Fibroblast of mammary gland (primary cell): ENCODE results near the gene DYDC1.

Experiments used
- DNase-seq: peaks from one replicate; pipeline ENCODE4 v3.0.0-alpha.2; 2010; ENCODE audit warnings: low read depth
- H3K4me3 ChIP-seq: 2 replicates; pipeline ENCODE4 v1.5.1; 2011; ENCODE audit warnings: low read depth, mild to moderate bottlenecking, low read length, moderate library complexity; ENCODE audit not compliant: control insufficient read depth
- TF ChIP-seq, protein P1 (sequence below): conservative IDR thresholded peaks from 2 replicates; pipeline ENCODE4 v1.5.1; 2011; ENCODE audit warnings: low read depth, low read length, inconsistent platforms; ENCODE audit not compliant: control insufficient read depth, insufficient read depth

DYDC1 gene

DNA sequence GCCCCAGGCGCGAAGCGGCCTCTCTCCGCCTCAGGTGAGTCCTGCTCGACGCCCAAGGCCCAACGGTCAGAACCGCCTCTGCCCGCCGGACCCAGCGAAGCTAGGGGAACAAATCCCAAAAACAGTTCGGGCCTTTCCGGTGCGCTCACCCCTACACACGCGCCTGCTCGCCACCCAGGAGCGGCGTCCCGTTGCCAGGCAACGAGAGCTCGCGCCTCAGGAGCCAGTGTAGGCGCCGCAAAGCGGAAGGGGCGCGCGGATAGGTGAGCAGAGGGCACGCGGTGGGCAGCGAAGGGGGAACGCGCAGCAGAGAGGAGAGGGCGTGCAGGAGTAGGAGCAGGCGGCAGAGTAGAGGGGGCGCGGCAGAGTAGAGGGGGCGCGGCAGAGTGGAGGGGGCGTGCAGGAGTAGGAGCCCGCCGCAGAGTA is at the start of gene DYDC1, which contains the start of gene DYDC2:
TSS of gene DYDC1 (minus strand) at position 193 of the 426 bp plus-strand sequence. CDS start 4,154 bp downstream, outside the sequence.
TSS of gene DYDC2 (plus strand) at position 219 of the 426 bp plus-strand sequence. CDS start 5,663 bp downstream, outside the sequence.
- TF ChIP-seq, protein P1, sequence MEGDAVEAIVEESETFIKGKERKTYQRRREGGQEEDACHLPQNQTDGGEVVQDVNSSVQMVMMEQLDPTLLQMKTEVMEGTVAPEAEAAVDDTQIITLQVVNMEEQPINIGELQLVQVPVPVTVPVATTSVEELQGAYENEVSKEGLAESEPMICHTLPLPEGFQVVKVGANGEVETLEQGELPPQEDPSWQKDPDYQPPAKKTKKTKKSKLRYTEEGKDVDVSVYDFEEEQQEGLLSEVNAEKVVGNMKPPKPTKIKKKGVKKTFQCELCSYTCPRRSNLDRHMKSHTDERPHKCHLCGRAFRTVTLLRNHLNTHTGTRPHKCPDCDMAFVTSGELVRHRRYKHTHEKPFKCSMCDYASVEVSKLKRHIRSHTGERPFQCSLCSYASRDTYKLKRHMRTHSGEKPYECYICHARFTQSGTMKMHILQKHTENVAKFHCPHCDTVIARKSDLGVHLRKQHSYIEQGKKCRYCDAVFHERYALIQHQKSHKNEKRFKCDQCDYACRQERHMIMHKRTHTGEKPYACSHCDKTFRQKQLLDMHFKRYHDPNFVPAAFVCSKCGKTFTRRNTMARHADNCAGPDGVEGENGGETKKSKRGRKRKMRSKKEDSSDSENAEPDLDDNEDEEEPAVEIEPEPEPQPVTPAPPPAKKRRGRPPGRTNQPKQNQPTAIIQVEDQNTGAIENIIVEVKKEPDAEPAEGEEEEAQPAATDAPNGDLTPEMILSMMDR: no peak
- no peak for DNase-seq

DNA sequence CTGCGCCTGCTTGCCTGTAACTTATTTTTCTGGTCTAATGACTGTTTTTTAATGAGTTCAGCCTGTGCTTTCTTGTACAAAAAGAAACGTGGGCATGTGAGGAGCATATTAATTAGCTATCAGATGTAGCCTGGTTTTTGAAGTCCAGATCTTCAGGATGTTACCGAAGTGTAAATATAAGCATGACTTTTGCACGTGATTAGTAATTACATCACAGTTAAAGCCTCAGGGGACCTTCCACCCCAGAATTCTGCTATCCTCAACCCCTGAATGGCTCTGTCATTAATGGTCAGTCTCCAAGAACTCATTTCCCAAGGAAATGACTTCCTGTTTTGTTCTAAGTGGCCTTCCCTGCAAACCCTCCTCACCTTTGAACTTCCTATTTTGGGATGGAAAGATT is 49.6 kb upstream of the DYDC1 start:
- TF ChIP-seq, protein P1: no peak
- no peak for DNase-seq
- no peak overlapping the region for H3K4me3 ChIP-seq

More for the DNA sequence above, at the start of gene DYDC1, which contains the start of gene DYDC2:
- H3K4me3 ChIP-seq: no peak within 1 kb of the TSS

DNA sequence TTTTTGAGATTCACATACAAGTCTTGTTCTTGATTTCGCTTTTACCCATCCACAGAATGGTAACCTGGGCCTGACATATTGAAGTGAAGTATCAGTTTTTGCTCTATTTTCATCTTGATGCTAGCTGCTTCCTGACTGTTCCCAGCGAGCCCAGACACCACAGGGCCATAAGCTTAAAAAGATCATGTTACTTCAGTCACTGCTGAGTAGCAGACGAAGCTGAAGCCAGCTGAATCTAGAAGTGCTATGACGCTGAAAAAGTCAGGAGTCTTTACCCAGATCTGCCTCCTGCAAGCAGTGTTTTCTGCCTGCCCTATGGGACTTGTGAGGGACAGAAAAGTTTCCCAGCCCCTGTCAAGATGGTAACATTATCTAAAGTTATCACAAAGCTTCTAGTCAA is 49.1 kb upstream of the DYDC1 start:
- no peak for DNase-seq
- TF ChIP-seq, protein P1: no peak
- no peak overlapping the region for H3K4me3 ChIP-seq

DNA sequence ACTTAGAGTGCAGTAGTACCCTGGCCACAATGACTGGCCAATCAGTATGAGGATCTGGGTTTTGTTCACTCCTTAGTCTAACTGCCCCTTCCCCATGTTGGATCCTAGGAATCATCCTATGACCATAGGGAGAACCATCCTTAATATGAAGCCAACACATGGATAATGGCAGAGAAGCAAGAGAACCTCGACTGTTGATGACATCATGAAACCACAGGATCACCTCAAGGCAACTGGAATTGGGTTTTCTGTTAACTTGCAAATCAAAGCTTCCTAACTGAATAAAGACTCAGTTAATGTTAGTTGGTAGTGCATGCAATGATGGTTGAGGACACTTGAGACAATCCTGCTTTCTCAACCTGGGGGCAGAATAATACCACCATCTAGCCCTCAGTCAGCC is 48.5 kb upstream of the DYDC1 start:
- H3K4me3 ChIP-seq: no peak overlapping the region
- DNase-seq: no peak
- TF ChIP-seq, protein P1: no peak

DNA sequence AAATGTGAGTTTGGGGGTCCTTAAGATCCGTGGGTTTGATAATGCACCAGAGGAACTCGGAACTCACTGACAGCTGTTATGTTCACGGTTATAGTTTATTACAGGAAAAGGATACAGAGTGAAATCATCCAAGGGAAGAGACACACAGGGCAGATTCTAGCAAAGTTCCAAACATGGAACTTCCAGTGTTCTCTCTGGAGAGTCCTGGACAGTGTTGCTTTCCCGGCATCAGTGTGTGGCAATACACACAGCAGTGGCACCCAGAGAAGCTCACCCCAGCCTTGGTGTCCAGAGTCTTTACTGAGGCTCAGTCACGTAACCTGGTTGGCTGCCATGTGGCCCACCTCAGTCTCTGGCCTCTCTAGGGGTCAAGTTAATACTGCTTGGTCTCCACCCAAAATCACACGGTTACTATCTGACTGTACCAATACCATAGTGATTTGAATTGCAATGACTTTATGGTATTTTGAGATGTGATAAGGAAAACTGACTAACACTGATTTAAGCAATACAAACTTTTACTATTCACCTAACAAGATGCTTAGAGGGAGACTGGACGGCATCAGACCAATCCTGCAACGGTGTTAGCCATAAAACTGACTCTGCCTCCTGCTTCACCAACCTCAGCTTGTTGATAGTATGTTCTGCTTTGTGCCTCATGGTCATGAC is 43.7 kb upstream of the DYDC1 start:
- no peak for DNase-seq
- TF ChIP-seq, protein P1: no peak
- no peak overlapping the region for H3K4me3 ChIP-seq

DNA sequence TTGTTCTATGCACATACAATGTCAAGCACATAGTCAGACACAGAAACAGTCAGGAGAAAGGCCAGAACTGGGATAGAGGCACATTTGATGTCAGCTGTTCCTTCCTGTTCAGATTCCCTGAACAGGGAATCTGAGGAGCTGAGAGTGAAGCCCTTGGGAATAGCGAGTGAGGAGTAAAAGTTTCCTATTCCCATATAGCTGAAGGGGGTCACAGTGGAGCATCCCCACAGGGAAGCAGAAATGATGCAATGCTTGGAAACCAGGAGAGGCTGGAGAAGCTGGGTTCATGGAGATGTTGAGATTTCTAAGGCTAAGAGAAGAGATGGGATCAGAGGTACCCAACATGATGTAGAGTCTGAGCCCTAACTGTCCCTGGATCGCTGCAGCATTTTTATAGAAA is 40.5 kb upstream of the DYDC1 start:
- DNase-seq: no peak
- TF ChIP-seq, protein P1: no peak

DNA sequence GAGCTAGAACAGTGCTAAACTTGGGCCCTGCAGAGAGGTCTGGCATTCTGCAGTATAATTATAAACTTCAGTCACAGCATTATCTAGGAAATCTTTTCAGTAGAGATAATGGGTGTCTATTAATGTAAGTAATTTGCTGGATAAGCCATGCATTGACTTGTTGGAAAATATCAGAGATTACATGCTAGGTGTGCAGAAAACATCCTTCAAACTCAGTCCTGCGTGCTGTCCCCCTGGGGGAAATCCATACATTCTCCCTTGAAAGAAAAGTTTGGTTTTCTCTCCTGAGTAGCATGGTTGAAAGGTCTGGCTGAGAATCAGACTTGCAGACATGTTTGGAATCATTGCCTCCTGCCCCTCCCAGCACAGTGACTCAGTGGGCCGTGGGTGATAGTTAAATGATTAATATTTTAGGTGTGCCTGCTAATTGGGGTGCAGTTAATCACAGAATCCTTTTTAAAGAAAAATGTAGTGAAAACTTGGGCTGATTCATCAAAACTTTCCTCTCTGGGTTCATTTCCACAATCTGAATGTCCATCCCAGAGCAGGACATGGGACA is 37.9 kb upstream of the DYDC1 start:
- no peak overlapping the region for H3K4me3 ChIP-seq
- DNase-seq: no peak
- TF ChIP-seq, protein P1: no peak

More for the DNA sequence above, 40.5 kb upstream of the DYDC1 start:
- H3K4me3 ChIP-seq: no peak overlapping the region
